GM12865 (cell line): Measurements from ENCODE around the gene CPNE7.
"Not testable (repeated sequence)": the region's sequence is repeated elsewhere in the genome, so short reads cannot be mapped to it uniquely, and the experiment has no call there.

ENCODE experiments used
- DNase-seq: peaks from one replicate; pipeline ENCODE4 v3.0.0; 2010; ENCODE audit warnings: low read depth
- H3K4me3 ChIP-seq: 2 replicates; pipeline ENCODE4 v1.5.1; 2011; ENCODE audit warnings: mild to moderate bottlenecking, low read depth, low read length, control low read depth
- CTCF ChIP-seq: IDR thresholded peaks from 2 replicates; pipeline ENCODE4 v1.5.1; 2011; ENCODE audit warnings: low read length, control low read depth, low read depth, inconsistent platforms; ENCODE audit not compliant: insufficient read depth; ENCODE audit errors: missing control alignments

Gene CPNE7

DNA sequence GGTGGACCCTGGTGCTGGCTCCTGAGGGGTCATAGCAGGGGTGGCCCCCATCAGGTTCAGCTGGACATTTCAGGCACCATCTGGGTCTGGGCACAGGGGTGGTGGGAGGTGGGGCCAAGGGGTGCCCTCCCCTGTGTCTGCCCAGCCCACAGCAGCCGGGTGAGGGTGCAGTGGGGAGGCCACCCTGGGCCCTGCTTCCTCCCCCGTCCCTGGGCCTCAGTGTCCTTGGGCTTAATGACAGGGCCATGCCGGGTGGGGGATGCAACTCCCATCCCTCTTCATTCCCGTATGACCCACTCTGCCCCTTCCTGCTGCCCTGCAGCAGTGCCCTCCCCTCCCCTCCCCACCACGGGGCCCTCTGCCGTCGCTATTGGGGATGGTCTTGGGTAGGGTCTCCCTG, 10.7 kb downstream of the CPNE7 start:
- no peak for DNase-seq
- H3K4me3 ChIP-seq = no peak overlapping the region
- TF ChIP-seq CTCF = no peak

DNA sequence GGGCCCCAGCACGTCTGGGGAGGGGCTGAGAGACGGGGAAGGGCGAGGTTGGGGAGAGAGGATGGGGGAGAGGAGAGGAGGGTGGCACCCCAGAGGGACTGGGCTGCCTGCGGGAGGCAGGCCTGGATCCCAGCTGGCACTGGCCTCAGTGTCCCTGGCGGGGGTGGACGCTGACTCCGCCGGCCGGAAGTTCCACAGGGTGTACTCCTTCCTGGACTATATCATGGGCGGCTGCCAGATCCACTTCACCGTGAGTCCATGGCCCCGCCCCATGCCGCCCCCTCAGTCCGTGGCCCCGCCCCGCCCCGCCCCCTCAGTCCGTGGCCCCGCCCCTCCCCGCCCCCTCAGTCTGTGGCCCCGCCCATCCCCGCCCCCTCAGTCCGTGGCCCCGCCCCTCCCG, 11.3 kb downstream of the CPNE7 start:
- H3K4me3 ChIP-seq = no peak overlapping the region
- TF ChIP-seq CTCF = no peak
- no peak for DNase-seq

GRCh38 chr16:89587676-89588075, 12.1 kb downstream of the CPNE7 start:
- DNase-seq, H3K4me3 ChIP-seq: not testable (repeated sequence)

DNA sequence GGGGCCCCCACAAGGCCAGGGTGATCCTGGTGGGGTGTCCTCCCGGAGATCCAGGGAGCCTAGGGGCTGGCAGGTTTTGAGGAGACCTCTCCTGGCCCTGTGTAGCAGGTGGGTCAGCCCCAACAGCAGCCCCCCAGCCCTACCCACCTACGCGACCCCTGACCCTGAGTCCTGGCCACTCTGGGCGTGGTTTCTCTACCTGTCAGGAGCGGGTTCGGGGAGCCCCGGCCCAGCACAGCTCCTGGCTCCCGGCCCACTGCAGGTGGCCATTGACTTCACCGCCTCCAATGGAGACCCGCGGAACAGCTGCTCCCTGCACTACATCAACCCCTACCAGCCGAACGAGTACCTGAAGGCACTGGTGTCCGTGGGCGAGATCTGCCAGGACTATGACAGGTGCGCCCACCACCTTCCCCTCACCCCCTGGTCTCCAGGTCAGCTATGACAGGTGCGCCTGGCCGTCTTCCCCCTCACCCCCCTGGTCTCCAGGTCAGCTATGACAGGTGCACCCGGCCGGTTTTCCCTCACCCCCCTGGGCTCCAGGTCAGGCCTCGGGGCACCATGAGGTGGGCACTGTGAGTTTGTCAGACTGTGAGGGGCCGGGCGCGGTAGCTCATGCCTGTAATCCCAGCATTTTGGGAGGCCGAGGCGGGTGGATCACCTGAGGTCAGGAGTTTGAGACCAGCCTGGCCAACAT, 13.0 kb downstream of the CPNE7 start:
- TF ChIP-seq CTCF = no peak
- no peak for DNase-seq
- H3K4me3 ChIP-seq = no peak overlapping the region

GRCh38 chr16:89589241-89589926, 13.8 kb downstream of the CPNE7 start:
- no peak for TF ChIP-seq CTCF
- DNase-seq = no peak
- no peak overlapping the region for H3K4me3 ChIP-seq

DNA sequence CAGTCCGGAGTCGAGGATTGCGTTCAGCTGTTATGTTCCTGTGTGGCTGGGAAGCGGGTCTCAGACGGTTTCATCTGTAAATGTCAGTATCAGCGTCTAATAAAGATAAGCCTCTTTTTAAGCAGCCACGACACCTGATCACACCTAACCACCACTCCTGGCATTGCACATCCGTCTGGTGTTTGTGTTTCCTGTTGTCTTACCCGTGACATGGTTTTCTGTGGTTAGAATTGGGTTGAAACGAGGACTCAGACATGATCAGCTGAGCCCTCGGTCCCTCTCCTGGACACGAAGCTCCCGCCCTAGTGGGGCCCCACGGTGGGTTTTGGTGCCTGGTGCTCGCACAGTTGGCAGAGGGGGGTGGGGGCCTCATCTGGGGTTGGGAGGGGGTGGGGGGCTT, 18.3 kb downstream of the CPNE7 start:
- no peak for DNase-seq
- no peak for TF ChIP-seq CTCF
- no peak overlapping the region for H3K4me3 ChIP-seq

DNA sequence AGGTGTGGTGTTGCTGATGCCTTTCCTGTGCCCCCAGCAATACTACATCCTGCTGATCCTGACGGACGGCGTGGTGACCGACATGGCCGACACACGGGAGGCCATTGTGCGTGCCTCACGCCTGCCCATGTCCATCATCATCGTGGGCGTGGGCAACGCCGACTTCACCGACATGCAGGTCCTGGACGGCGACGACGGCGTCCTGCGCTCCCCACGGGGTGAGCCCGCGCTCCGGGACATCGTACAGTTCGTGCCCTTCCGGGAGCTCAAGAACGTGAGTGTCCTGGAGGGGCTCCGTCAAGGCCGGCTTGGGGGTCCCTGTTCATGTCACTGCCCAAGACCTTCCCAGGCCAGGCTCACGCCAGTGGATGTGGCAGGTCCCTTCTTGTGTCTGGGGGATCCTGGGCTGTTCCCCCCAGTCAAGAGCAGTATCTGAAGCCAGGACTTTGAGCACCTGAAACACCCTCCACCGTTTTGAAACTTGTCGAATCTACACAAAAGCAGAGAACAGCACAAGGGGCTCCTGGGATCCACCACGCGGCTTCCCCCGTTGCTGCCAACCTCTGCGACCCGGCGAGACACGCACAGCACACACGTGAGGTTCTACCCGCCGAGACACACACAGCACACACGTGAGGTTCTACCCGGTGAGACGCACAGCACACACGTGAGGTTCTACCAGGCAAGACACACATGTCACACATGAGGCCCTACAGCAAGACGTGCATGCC, 19.9 kb downstream of the CPNE7 start:
- no peak for DNase-seq
- H3K4me3 ChIP-seq = no peak overlapping the region
- no peak for TF ChIP-seq CTCF
